HL-60/S4 (cell line): ENCODE measurements around the gene RPL36.

ENCODE experiments used
- in situ Hi-C: fragments of 300-500 bp; cut with MboI; formaldehyde crosslinking; loops from 2 replicates; pipeline ENCODE4 v1.14.3; 2022; ENCODE audit warnings: low sequenced_read_pairs

RPL36 gene

GRCh38 chr19:5673752-5674151 is 16.3 kb upstream of the RPL36 start:
- in situ Hi-C loops, result no loop called here

- in situ Hi-C loops, result no loop called here
These were observed 15.4 kb upstream of the RPL36 start for GRCh38 chr19:5674714-5675113.

GRCh38 chr19:5676105-5676771 is 13.9 kb upstream of the RPL36 start:
- in situ Hi-C loops, result no loop called here

GRCh38 chr19:5676772-5677105 is 13.4 kb upstream of the RPL36 start:
- in situ Hi-C loops, result no loop called here

GRCh38 chr19:5677136-5677535 is 13.0 kb upstream of the RPL36 start:
- in situ Hi-C loops, result no loop called here

- in situ Hi-C loops, result no loop called here
These were observed 12.5 kb upstream of the RPL36 start for GRCh38 chr19:5677580-5677979.

- in situ Hi-C loops, result no loop called here
These were observed 11.9 kb upstream of the RPL36 start for GRCh38 chr19:5678071-5678718.

GRCh38 chr19:5679289-5680083 is 10.6 kb upstream of the RPL36 start:
- in situ Hi-C loops, result no loop called here

GRCh38 chr19:5680084-5680436 is 10.0 kb upstream of the RPL36 start:
- in situ Hi-C loops, result no loop called here

- in situ Hi-C loops, result no loop called here
These were observed 9.4 kb upstream of the RPL36 start, which contains the start of the genes HSD11B1L and MICOS13 for GRCh38 chr19:5680437-5681368. TSS of gene HSD11B1L (plus strand) at chr19:5681027. CDS start at chr19:5684833, 3,806 bp downstream. TSS of gene MICOS13 (minus strand) at chr19:5680516. CDS start at chr19:5680486, 30 bp downstream.

GRCh38 chr19:5681391-5682106 is 8.5 kb upstream of the RPL36 start:
- in situ Hi-C loops, result no loop called here

GRCh38 chr19:5682107-5682482 is 8.0 kb upstream of the RPL36 start:
- in situ Hi-C loops, result no loop called here

GRCh38 chr19:5683177-5683886 is 6.8 kb upstream of the RPL36 start:
- in situ Hi-C loops, result no loop called here

GRCh38 chr19:5684694-5685430 is 5.2 kb upstream of the RPL36 start:
- in situ Hi-C loops, result no loop called here

GRCh38 chr19:5686326-5686646 is 3.8 kb upstream of the RPL36 start:
- in situ Hi-C loops, result no loop called here

GRCh38 chr19:5686647-5687359 is 3.3 kb upstream of the RPL36 start:
- in situ Hi-C loops, result no loop called here

GRCh38 chr19:5687360-5688198 is 2.5 kb upstream of the RPL36 start:
- in situ Hi-C loops, result no loop called here
